GM21737 (cell line): Measurements from ENCODE around the gene TUBGCP2.

Experiments
- ATAC-seq: cut with Tn5 transposase; IDR thresholded peaks from one replicate; pipeline ENCODE4 v1.9.1; 2021; ENCODE audit warnings: mild to moderate bottlenecking, moderate library complexity; ENCODE audit not compliant: unreplicated experiment

The TUBGCP2 gene

DNA sequence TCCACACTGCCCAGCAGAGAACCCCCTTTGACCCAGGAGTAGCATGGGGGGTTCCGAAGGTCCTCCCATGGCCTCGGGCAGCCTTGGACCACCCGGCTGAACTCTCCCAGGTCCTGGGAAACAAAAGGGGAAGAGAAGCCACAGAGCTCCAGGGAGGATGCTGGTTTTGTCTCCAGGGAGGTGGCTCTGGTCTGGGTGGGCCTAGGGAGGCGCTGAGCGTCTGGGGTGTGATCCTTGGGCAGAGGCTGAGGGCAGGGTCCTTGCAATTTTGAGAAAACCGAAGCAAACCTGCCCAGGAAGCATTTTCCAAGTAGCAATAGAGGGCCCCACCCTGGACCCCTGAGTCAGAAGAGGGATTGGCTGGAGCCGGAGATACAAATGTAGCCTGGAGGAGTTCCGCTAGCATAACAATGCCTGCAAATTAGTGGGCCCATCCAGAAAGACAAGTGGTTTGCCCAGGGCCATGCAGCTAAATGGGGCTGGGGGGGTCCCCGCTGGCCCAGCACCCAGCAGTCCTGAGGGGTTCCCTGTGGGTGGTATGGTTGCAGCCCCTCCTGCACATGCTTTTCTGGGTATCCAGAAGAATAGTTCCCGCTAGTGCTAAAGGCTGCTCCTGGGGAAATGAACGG is 76.6 kb downstream of the TUBGCP2 start:
- no peak for ATAC-seq

DNA sequence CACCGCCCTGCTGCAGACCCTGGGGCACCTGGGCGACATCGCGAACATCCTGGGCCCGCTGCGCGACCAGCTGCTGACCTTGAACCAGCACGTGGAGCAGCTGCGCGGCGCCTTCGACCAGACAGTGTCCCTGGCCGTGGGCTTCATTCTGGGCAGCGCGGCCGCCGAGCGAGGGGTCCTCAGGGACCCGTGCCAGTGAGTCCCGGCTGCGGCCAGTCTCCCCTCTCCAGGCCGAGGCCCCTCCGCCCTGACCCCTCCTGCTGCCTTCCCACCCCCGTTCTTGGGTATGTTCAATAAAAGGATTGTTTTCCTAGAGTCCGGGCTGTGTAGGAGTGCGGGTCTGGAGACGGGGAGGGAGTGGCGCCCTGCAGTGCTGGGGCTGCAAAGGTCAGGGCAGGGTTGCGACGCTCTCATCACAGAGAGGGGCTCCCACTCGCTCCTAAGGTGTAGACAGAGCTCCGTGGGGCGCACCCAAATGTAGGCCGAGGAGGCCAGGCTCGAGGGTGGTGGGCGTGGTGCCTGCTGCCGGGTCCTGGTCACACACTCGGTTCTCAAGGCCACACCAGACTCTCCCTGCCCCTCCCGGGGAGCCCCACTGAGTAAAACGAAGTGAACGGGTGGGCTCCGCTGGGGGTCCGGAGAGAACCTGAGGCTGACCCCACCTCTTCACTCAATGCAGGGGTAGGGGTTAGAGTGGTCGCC is 77.3 kb downstream of the TUBGCP2 start:
- no peak for ATAC-seq

DNA sequence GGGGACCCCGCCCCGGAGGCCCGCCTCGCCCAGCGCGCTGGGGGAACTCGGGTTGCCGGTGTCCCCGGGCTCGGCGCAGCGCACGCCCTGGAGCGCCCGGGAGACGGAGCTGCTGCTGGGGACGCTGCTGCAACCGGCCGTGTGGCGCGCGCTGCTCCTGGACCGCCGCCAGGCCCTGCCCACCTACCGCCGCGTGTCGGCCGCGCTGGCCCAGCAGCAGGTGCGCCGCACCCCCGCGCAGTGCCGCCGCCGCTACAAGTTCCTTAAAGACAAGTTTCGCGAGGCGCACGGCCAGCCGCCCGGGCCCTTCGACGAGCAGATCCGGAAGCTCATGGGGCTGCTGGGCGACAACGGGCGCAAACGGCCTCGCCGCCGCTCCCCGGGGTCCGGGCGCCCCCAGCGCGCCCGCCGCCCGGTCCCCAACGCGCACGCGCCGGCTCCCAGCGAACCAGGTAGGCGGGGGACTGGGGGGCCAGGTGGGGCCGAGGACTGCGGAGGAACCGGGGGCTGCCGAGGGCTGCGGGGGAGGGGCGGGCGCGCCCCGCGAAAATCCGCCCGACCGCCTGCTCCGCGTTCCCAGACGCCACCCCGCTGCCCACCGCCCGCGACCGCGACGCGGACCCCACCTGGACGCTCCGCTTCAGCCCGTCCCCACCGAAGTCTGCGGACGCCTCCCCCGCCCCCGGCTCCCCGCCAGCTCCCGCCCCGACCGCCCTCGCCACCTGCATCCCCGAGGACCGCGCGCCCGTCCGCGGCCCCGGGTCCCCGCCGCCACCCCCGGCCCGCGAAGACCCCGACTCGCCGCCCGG is 78.1 kb downstream of the TUBGCP2 start:
- ATAC-seq = no peak

DNA sequence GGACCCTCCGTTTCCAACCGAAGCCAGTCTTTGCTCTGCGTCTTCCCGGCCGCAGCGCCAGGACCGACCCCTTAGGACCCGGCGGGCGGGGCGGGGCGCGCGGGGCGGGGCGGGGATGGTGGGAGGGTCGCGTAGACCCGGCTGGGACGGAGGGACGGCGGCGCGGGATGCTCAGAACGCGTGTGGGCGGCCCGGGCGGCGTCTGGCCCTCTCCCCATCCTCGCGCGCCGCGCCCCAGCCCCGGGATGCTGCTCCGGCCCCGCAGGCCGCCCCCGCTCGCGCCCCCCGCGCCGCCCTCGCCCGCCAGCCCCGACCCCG is 78.7 kb downstream of the TUBGCP2 start, which contains the start of gene UTF1:
TSS of gene UTF1 (plus strand) at position 174 of the 318 bp plus-strand sequence. CDS start at position 246, 72 bp downstream.
- no peak for ATAC-seq

DNA sequence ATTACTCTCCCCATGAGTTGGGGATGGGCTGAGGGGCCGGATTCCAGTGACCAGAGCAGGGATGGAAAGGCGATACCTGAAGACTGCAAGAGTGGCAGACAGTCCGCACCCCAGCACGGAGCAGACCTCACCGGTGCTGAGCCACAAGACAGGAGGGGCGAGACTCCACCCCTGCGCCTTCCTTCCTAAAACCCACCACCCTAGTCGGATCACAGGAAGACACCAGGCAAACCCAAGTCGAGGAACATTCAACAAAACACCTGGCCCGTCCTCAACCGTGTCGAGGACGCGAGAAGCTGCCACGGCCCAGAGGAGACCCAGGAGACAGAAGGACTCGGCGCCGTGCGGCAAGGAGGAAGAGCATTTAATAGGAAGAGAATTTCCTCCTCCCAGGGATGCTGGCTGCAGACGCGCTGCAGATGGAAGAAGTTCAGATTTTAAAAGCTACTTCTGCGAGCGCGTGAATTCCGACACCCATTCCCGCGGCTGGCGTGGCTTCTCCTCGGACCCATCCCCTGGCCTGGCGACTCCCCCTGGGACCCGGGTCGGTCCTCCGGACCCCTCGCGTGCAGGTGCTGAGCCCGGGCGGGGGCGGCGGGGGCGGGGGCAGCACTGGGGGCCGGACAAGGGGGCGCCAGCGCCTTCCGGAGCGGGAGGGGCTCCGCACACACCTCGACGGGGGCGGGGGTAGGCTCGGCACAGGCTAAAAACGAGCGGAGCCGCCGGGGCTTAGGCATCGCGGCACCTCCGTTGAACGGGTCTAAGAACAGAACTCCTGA is 79.2 kb downstream of the TUBGCP2 start:
- no peak for ATAC-seq
